NCI-H128 (cell line): ENCODE measurements around the gene CDK5RAP3.
"Not testable (repeated sequence)": the region's sequence is repeated elsewhere in the genome, so short reads cannot be mapped to it uniquely, and the experiment has no call there.

Experiments used
- DNase-seq: peaks from one replicate; lab custom pipeline; 2025; ENCODE audit not compliant: unreplicated experiment; lab: John Stamatoyannopoulos, UW

Gene CDK5RAP3

DNA sequence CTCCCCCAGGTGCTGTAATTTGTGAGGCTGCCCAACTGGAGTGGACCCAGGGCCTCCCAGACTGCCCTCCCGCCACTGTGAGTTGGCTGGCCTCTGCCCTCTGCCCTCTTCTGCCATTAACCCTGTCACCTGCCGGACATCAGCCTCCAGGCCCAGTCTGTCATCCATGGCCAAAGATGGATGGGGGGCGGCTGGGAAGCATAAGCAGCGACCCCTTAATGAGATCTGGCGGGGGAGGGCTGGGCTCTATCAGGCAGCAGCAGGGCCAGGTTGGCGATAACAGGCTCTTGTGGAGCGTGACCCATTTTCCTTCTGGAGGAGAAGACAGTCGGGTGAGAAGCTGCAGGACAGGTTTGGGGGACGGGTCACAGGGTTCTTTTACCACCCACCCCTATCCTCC is 25.3 kb downstream of the CDK5RAP3 start:
- no peak for DNase-seq

DNA sequence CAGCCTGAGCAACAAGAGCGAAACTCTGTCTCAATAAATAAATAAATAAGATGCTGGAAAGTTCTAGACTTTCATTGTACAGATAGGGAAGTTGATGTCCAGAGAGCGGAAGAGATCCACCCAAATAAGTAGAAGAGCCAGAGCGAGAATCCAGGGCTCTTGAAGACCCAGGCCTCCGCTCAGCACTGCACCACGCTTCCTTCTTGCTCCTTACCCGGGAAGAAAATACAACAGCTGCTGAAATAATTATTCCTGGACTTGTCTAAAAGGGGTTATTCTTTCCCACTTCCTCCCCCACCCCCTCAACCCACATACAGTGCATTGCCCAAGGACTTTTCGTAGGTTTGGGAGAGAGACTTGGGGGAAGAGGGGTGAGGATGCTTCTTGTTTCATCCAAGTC is 26.7 kb downstream of the CDK5RAP3 start:
- DNase-seq: no peak

- no peak for DNase-seq
These were observed 27.1 kb downstream of the CDK5RAP3 start for GRCh38 chr17:47998044-47998443.

DNA sequence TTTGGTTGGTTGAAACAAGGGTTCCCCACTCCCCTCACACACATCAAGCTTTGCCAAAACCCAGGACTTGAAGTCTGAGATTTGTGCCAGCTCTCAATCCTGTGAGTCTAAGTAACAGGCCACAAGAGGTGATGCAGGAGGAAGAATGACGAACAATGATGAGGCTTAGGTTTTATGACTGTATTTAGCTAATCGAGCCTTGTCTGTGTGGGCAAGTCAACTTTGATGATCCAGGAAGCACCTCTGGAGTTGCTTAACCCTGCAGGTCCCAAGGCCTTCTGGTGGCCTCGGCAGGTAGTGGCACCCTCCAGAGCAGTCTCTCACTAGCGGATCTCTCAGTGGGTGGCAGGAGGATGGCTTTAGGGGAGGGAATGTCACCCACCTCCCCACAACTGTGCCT is 28.7 kb downstream of the CDK5RAP3 start:
- DNase-seq: no peak

- DNase-seq: no peak
These were observed 30.3 kb downstream of the CDK5RAP3 start for GRCh38 chr17:48001197-48001596.

- DNase-seq: not testable (repeated sequence)
These were observed 30.7 kb downstream of the CDK5RAP3 start for GRCh38 chr17:48001657-48002056.

GRCh38 chr17:48002266-48002915 is 31.5 kb downstream of the CDK5RAP3 start:
- no peak for DNase-seq

GRCh38 chr17:48002916-48003416 is 32.1 kb downstream of the CDK5RAP3 start:
- DNase-seq: no peak

- DNase-seq: no peak
These were observed 32.7 kb downstream of the CDK5RAP3 start for GRCh38 chr17:48003417-48004151.

DNA sequence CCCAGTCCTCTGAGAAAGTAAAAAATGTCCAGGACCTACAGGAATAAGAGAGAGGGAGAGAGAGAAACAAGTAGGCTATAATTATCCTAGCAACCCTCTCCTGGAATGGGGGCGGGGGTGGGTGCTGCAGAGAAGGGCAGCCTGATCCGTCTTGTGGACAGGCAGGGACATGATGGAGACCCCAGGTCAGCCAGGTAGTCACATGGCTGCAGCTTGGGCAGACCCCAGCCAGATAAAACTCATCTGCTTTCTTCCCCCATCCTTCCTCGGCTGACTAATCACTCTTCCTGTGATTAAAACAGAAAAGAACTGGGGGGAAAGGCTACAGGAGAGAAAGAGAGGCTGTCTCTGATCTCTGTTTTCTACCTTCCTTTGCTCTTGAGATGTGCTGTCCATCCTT is 34.1 kb downstream of the CDK5RAP3 start:
- DNase-seq: no peak

DNA sequence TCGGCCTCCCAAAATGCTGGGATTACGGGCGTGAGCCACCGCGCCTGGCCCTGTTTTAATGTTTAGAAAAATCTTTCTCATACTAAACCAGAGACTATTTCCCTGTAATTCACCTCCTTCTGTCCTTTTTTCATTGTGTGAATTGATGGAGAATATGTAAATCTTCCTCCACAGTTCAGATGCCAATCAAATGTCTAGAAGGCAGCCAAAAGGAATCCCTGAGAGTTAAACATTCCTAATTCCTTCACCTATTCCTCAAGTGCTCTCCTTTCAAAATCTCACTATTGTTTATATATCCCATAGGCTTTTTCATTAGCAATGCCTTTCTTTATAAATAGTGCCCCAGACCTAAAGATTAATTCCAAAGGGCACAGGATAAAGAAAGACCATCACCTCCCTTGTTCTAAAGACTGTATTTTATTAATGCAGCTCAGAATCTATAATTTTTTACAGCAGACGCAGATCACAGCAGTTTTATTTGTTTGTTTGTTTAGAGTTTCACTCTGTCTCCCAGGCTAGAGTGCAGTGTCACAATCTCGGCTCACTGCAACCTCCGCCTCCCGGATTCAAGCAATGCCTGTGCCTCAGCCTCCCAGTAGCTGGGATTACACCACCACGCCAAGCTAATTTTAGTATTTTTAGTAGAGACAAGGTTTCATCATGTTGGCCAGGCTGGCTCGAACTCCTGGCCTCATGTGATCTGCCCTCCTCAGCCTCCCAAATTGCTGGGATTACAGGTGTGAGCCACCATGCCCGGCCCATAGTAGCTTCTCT is 36.2 kb downstream of the CDK5RAP3 start:
- DNase-seq: no peak

DNA sequence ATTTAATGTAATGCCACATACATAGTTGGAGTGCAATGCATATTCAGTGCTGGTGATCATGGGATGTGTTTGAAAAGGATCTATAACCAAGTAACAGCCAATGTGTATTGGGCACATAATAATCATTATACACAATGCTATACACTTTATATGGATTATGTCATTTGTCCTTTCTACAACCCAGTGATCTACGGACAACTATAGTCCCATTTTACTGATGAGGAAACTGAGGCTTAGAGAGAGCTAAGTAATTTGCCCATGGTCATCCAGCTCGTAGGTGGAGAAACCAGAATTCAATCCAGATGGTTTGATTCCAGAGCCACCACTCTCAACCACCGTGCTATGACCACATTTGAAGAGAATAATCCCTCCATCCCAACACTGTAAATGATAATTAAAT is 39.3 kb downstream of the CDK5RAP3 start:
- no peak for DNase-seq

GRCh38 chr17:48011405-48012150 is 40.7 kb downstream of the CDK5RAP3 start:
- DNase-seq: peak; percentile 53

DNA sequence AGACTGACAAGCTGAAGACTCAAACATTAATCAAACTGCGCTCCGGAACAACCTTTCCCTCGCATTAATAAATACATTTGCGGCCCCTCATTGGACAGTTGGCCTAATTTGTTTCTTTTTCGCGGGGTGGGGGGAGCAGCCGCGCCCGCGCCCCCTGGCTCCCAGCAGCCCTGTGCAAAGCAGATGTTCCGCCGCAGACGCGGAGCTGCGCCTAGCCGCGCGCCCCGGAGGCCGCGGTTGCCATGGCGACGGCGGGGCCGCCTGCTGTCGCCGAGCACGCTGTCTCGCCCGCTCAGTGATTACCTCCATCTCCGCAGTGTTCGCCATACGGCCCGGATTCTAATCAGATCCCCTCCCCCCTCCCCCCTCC is 41.2 kb downstream of the CDK5RAP3 start:
- DNase-seq: peak; percentile 46

GRCh38 chr17:48012654-48013053 is 41.7 kb downstream of the CDK5RAP3 start:
- no peak for DNase-seq

- no peak for DNase-seq
These were observed 43.1 kb downstream of the CDK5RAP3 start for GRCh38 chr17:48013876-48014594.

DNA sequence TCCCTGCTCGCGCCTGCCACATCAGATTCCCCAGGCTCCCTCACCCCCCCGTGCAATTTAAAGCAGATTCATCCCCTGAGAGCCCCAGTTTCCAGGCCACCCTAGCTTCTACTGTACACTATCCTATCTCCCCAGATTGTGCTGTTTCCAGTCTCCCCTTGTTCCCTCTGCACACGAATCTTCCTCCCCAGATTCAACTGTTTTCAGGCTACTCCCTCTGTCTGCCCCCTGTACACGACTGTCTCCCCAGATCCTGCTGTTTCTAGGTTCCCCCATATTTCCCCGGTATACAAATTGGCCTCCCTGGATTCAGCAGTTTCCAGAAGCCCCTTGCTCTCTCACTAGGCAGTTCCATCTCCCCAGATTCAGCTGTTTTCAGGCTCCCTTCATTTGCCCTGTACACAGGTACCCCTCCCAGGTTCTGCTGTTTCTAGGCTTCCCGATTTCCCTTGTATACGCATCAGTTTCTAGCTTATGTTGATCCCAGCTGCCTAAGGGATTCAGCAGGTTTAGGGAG is 43.7 kb downstream of the CDK5RAP3 start:
- DNase-seq: no peak

DNA sequence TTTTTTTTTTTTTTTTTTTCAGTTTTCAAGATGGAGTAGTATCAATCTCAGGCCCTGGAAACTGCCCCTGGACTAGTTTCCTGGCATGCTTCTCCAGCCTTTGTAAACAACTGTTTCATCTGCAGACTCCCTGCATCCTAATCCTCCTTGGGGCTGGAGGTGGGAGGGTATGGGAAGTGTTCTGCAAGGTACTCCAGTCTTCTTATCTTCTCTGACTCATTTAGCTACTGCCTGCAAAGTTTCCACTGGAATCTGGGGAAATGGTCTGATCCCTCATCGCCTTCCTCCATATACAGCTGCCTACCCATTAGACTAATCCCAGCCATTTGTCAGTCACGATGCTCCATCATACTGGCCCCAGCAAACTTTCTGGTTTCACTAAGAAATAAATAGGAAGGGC is 45.2 kb downstream of the CDK5RAP3 start:
- no peak for DNase-seq

- not testable (repeated sequence) for DNase-seq
These were observed 46.9 kb downstream of the CDK5RAP3 start for GRCh38 chr17:48017817-48018158.

DNA sequence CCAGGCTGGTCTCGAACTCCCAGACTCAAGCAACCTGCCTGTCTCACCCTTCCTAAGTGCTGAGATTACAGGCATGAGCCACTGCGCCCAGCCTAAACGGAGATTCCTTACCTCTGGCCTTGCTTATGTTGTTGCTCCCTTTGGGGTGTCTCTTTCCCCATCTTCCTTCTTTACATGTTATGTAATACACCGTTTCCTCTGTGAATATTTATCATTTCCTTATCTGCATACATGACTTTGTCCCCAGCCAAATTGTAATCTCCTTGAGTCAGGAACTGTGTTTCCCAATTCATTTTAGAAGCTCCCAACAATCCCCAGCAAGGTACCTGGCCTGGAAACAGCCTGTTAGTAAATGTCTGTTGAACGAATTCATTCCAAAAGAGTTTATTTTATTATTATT is 51.0 kb downstream of the CDK5RAP3 start:
- DNase-seq: no peak
